Measurements from ENCODE around the gene PCAT6. TPM values are rescaled to one million over a fixed set of nuclear protein-coding genes. Genes with fewer than 3 reads are reported as not detected.
A peak's percentile ranks its signal among the peaks of the same experiment; 100 is the strongest.

PCAT6 gene
- total and polyA plus RNA-seq, 7 donors = 0.14 to 4.1 (median 0.57) TPM

GRCh38 chr1:202804126-202804525 is 6.6 kb upstream of the PCAT6 start:
- ATAC-seq = no peak
- Histone ChIP-seq H3K27me3 (ENCODE audit: insufficient read depth in 3 of 3, low read length in 2 of 3) (no peaks in the 10 kb centered on the region), H3K4me3 (no peak overlapping the region), H3K4me1 (peaks cover 14% of the 10 kb centered on the region), H3K36me3 (ENCODE audit: insufficient read depth in 1 of 2, low read depth in 1 of 2) (no peaks in the 10 kb centered on the region), H3K9me3 (no peaks in the 10 kb centered on the region), H3K27ac (no peak overlapping the region)
- WGBS, 3 donors = 74 to 79% (median 77%) methylated on average over 4 of the region's 4 CpGs
- intact Hi-C loops (cut with DNase I) = no loop called here
- no peak for DNase-seq
- TF ChIP-seq CTCF (IDR thresholded peaks at IDR 0.05) = no peak

- DNase-seq (no peak), ATAC-seq (no peak)
- WGBS, 3 donors = 40 to 53% (median 53%) methylated on average over 7 of the region's 7 CpGs
- peak overlapping the region; percentile 84 for H3K27ac ChIP-seq
- no peaks in the 10 kb centered on the region for H3K9me3 ChIP-seq
- intact Hi-C loops (cut with DNase I) = loop anchor here in 1 of 2 donors (5.0 kb wide), 1 partner anchor 81 kb away; the partner anchor contains the start of gene RABIF
- no peak for TF ChIP-seq CTCF (IDR thresholded peaks at IDR 0.05)
- peaks cover 17% of the 10 kb centered on the region for H3K4me1 ChIP-seq
- peak overlapping the region; percentile 94 for H3K4me3 ChIP-seq
- no peaks in the 10 kb centered on the region for H3K36me3 ChIP-seq (ENCODE audit: insufficient read depth in 1 of 2, low read depth in 1 of 2)
- H3K27me3 ChIP-seq (ENCODE audit: insufficient read depth in 3 of 3, low read length in 2 of 3) = no peaks in the 10 kb centered on the region
Observed at GRCh38 chr1:202805886-202806844, 4.6 kb upstream of the PCAT6 start.

- TF ChIP-seq CTCF (IDR thresholded peaks at IDR 0.05) = no peak
- WGBS, 3 donors = 3 to 8% (median 6%) methylated on average over 32 to 51 of the region's 51 CpGs
- no peak for ATAC-seq
- no peaks in the 10 kb centered on the region for H3K27me3 ChIP-seq (ENCODE audit: insufficient read depth in 3 of 3, low read length in 2 of 3)
- peak overlapping the region; percentile 94 for H3K4me3 ChIP-seq
- H3K36me3 ChIP-seq (ENCODE audit: insufficient read depth in 1 of 2, low read depth in 1 of 2) = no peaks in the 10 kb centered on the region
- H3K9me3 ChIP-seq = no peaks in the 10 kb centered on the region
- peaks cover 17% of the 10 kb centered on the region for H3K4me1 ChIP-seq
- H3K27ac ChIP-seq = peak overlapping the region; percentile 84
- intact Hi-C loops (cut with DNase I) = loop anchor here in 1 of 2 donors (5.0 kb wide), 1 partner anchor 80 kb away; the partner anchor contains the start of gene RABIF
- DNase-seq = peak in 1 of 2 donors; percentile 26
Observed at GRCh38 chr1:202806845-202807450, 3.8 kb upstream of the PCAT6 start.

GRCh38 chr1:202807451-202807925 is 3.3 kb upstream of the PCAT6 start:
- no peaks in the 10 kb centered on the region for H3K27me3 ChIP-seq (ENCODE audit: insufficient read depth in 3 of 3, low read length in 2 of 3)
- intact Hi-C loops (cut with DNase I) = loop anchor here in 1 of 2 donors (5.0 kb wide), 1 partner anchor 80 kb away; the partner anchor contains the start of gene RABIF
- no peak for TF ChIP-seq CTCF (IDR thresholded peaks at IDR 0.05)
- H3K36me3 ChIP-seq (ENCODE audit: insufficient read depth in 1 of 2, low read depth in 1 of 2) = no peaks in the 10 kb centered on the region
- ATAC-seq (peak in 1 of 4 donors; percentile 12), DNase-seq (peak; percentile 27 to 61)
- H3K9me3 ChIP-seq = no peaks in the 10 kb centered on the region
- H3K27ac ChIP-seq = peak overlapping the region; percentile 84
- H3K4me3 ChIP-seq = peak overlapping the region; percentile 94
- 0 to 1% (median 1%) methylated on average over 13 to 45 of the region's 45 CpGs for WGBS, 3 donors
- peaks cover 17% of the 10 kb centered on the region for H3K4me1 ChIP-seq

All from psoas muscle (tissue), 8 donors.